Activated CD8-positive, alpha-beta memory T cell treated with anti-CD3 and anti-CD28 coated beads for 1 hour (primary cell): ENCODE results near the gene SCARF1.

ENCODE experiments used
- DNase-seq, 2 donors: peaks; one replicate each; pipeline ENCODE4 v3.0.0-alpha.2; 2020; ENCODE audit warnings: low read depth in 1 of 2; ENCODE audit errors: extremely low read depth in 1 of 2

The SCARF1 gene

GRCh38 chr17:1648173-1648962 is 2.8 kb upstream of the SCARF1 start:
- no peak for DNase-seq

DNA sequence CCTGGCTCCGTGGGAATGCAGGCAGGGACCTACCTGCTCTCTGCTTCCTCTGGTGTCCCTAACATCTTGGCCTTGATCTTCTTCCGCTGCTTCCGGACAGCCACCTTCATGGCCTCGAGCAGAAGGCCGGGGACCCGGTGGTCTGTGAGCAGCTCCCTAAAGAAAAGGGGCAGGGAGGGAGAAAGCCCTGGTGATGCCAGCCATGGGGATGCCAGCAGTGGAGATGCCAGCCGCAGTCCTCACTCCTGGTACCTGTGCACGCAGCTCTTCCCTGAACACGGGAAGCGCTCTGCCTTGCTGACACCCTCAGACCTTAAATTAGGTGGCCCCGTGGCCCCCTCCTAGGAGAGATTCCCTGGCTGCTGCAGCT is 2.3 kb upstream of the SCARF1 start:
- no peak for DNase-seq

DNA sequence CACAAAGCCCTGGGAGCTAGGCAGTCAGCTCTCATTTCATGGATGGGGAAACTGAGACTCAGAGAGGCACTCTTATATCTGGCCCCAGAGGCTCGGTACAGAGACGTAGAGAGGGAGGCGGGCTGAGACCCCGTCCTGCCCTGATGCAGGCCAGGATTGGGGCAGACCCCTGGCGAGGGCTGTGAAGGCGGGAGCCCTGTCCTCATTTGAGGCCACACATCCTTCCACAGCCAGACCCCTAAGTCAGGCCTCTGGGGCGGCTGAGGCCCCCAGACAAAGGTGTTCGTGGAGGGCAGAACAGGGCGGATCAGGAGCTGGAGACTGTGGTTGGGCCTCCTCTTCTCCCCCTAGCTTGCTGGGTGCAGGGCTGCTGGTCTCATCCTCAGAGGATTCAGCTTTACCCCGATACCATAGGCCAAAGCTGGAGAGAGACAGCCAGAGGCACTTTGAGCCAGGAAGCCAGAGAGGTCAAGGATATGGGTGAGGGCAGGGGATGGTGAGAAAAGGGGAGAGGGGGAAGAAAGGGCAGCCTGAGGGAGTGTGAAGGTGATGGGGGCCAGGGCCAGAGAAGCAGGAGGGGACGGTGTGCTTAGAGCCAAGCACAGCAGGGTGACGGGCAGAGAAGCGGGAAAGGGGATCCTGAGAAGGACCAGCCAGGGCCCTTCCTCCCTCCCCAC is 805 bp upstream of the SCARF1 start:
- no peak for DNase-seq

DNA sequence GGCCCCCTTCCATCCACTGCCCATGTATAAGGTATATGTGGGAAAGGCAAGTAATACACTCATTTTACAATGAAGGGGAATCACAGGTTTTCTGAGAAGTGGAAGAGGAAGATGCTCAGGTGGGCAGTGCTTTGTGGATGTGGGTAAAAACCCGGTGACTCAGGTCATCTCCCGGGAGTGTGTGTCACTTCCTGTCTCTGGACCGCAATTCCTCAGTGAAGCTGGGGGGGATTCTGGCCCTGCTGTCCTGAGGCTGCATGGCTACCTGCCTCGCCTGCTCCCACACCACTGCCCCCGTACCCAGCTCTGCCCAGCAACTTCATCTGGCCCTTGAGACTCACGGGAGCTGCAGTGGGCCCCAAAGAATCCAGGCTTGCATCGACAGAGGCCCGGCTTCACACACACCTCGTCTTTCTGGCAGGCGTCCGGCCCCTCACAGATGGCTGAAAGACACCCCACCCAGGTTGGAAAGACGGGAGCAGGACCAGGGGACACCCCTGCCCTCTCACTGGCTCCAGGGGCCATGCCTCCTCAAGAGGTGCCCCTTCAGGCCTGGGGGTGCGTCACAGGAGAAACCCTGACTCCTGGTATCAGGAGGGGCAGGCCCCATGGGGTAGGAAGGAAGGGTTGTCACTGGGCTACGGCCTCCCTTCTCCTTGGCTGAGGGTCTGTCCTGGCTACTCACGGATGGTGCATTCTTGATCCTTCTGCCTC is 882 bp downstream of the SCARF1 start:
- no peak for DNase-seq

- DNase-seq = no peak
Observed at GRCh38 chr17:1643999-1644492, 1.5 kb downstream of the SCARF1 start.

- peak; percentile 38 to 49 for DNase-seq
Observed at GRCh38 chr17:1643293-1643998, 2.1 kb downstream of the SCARF1 start.

DNA sequence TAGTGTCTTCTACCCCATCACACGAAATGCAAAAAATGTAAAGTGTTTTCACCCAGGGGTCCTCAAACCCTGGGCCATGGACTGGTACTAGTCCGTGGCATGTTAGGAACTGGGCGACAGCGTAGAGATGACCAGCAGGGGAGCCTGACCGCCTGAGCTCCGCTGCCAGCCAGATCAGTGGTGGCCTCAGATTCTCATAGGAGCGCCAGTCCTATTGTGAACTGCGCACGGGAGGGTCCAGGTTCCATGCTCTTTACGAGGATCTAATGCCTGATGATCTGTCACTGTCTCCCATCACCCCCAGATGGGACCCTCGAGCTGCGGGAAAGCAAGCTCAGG is 4.5 kb downstream of the SCARF1 start:
- no peak for DNase-seq

GRCh38 chr17:1640329-1641064 is 5.0 kb downstream of the SCARF1 start:
- DNase-seq = no peak

GRCh38 chr17:1639549-1640180 is 5.9 kb downstream of the SCARF1 start:
- DNase-seq = no peak

DNA sequence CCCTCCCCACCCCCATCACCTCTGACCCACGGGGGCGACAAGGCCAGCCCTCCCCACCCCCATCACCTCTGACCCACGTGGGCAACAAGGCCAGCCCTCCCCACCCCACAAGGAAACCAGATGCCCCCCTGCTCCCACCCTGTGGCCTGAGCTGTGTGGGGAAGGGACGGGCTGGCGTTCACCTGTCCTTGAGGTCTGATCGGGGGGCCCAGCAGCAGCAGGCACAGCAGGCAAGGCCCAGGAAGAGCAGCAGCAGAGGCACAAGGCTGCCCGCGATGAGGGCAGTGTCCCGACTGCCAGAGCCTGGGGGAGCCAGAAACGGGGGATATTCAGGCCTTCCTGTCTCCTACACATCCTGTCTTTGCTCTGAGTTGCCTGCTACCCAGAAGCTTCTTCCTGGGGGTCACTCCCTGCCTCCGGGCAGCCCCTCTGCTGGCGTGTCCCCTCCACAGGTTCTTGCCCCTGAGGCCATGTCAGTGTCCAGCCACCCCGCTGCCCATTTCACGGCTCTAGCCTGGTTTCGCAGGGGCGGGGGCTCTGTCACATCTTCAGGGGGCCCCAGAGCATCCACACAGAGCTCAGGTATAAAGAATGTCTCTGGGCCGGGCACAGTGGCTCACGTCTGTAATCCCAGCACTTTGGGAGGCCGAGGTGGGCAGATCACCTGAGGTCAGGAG is 6.8 kb downstream of the SCARF1 start:
- DNase-seq = no peak

GRCh38 chr17:1638171-1638590 is 7.4 kb downstream of the SCARF1 start:
- DNase-seq = no peak

GRCh38 chr17:1636732-1637285 is 8.7 kb downstream of the SCARF1 start:
- no peak for DNase-seq

GRCh38 chr17:1635675-1636465 is 9.7 kb downstream of the SCARF1 start:
- no peak for DNase-seq

GRCh38 chr17:1634841-1635650 is 10.5 kb downstream of the SCARF1 start:
- DNase-seq = no peak

DNA sequence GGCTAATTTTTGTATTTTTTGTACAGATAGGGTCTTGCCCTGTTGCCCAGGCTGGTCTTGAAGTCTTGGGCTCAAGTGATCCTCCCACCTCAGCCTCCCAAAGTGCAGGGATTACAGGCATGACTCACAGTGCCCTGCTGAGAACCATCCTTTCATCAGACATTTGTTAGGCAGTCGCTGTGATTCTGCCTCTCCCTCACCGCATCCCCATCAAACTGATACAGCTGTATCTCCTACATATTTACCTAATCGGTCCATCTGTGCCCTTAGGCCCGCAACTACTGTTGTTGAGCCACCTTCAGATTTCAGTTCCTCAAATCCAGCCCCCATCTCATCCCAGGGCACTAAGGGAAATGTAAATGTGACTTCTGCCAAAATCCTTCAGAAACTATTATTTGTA is 14.9 kb downstream of the SCARF1 start:
- no peak for DNase-seq

GRCh38 chr17:1629504-1630310 is 15.8 kb downstream of the SCARF1 start:
- DNase-seq = peak; percentile 29 to 48
